DMS 273 treated with DMSO at 0.1 percent for 48 hours (cell line): ENCODE measurements around the gene ZNF682.
"Not testable (repeated sequence)": the region's sequence is repeated elsewhere in the genome, so short reads cannot be mapped to it uniquely, and the experiment has no call there.

ENCODE experiments used
- DNase-seq: peaks from one replicate; lab custom pipeline; 2025; lab: John Stamatoyannopoulos, UW

The ZNF682 gene

DNA sequence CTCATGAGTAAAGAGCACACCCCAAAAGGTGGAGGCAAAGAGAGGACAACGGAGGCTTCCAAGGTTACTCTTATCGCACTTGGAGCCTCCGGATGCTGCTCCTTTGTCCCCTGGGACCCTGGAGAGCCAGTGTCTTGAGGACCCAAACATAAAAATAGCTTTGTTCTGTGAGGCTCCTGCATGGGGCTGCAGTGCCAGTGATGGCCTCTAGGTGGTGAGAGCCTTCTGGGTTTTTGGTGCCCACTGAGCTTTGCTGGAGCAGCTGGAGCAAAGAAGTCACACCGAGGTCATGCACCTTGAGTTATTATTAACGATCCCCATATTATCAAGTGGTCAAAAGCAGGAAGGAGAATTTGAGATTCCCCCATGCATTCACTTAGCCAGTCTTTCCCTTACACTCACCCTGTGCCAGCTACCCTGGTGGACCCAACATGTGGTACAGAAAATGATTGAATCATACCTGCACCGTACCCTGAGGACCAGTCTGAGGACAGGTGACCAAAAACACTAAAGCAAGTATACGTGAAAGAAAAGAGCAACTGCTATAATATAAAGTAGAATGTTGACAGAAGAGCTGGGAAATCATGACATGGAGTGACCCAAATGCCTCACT lies 41.5 kb downstream of the ZNF682 start:
- no peak for DNase-seq

DNA sequence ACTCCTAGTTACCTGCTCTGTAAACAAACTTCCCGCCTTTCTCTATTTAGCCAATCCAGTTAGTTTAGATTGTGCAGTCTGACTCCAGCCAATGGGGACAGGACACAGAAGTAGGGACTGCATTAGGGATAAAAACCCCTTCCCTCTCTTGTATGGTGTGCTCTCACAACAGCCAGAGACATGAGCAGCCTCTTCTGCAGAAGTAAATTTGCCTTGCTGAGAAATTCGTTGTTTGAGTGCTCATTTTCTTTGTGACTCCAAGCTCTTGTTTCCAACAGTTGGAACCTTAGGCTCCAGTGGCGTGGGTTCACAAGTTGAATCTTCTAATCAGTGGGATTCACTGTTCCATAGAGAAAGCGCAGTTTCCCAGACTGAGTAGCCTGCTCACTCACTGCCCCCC lies 72.4 kb downstream of the ZNF682 start:
- DNase-seq, result no peak

- DNase-seq, result not testable (repeated sequence)
Measured at GRCh38 chr19:19966126-19966525, 73.2 kb downstream of the ZNF682 start.

- DNase-seq, result no peak
Measured at GRCh38 chr19:19964416-19964815, 74.9 kb downstream of the ZNF682 start.

GRCh38 chr19:19959151-19959799 lies 80.0 kb downstream of the ZNF682 start:
- DNase-seq, result not testable (repeated sequence)

DNA sequence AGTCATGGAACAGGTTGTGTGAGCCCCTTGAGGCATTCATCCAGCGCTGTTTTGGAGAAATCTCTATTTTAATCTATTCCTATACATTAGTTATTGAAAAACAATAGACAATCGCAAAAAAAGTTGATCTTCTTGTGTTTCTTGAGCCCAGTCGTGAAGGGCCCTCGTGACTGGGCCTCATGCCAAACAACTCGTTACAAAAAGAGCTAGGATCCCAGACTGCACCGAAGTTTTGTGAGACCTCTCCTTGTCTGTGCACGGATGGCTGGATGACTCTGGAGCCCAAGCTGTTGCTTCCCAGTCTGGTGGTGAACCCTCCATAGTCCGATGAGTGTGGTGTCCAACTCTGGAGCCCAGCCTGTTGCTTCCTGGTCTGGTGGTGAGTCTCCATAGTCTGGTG lies 81.5 kb downstream of the ZNF682 start:
- not testable (repeated sequence) for DNase-seq

GRCh38 chr19:19956434-19957075 lies 82.8 kb downstream of the ZNF682 start:
- DNase-seq, result no peak

GRCh38 chr19:19955208-19955607 lies 84.1 kb downstream of the ZNF682 start:
- no peak for DNase-seq
